GM19328 (cell line): ENCODE data around the gene MAML1.
"Not testable (repeated sequence)": the region's sequence is repeated elsewhere in the genome, so short reads cannot be mapped to it uniquely, and the experiment has no call there.

Experiments used
- ATAC-seq: cut with Tn5 transposase; IDR thresholded peaks from one replicate; pipeline ENCODE4 v1.9.1; 2021; ENCODE audit warnings: mild to moderate bottlenecking, moderate library complexity; ENCODE audit not compliant: unreplicated experiment

MAML1 gene

GRCh38 chr5:179732412-179732917 lies at the start of gene MAML1:
Gene MAML1 (plus strand): TSS chr5:179732822. CDS start chr5:179733113, 291 bp downstream.
- peak; percentile 95 for ATAC-seq

- ATAC-seq, result not testable (repeated sequence)
These were observed 43.4 kb upstream of the MAML1 start for GRCh38 chr5:179689212-179689611.

- ATAC-seq, result no peak
These were observed 38.1 kb upstream of the MAML1 start for GRCh38 chr5:179694561-179694960.

GRCh38 chr5:179696603-179697002 lies 36.0 kb upstream of the MAML1 start:
- no peak for ATAC-seq

GRCh38 chr5:179697108-179697507 lies 35.5 kb upstream of the MAML1 start:
- ATAC-seq, result no peak

- ATAC-seq, result not testable (repeated sequence)
These were observed 35.1 kb upstream of the MAML1 start for GRCh38 chr5:179697543-179697942.

GRCh38 chr5:179697993-179698934 lies 34.4 kb upstream of the MAML1 start:
- ATAC-seq, result peak; percentile 89

GRCh38 chr5:179698935-179699615 lies 33.5 kb upstream of the MAML1 start, which contains the start of gene CANX:
Gene CANX (plus strand): TSS chr5:179698967. CDS start chr5:179705682, 6,715 bp downstream.
- ATAC-seq, result no peak

- ATAC-seq, result no peak
These were observed 32.9 kb upstream of the MAML1 start for GRCh38 chr5:179699616-179700237.

GRCh38 chr5:179700401-179700918 lies 32.2 kb upstream of the MAML1 start:
- no peak for ATAC-seq

GRCh38 chr5:179716286-179716685 lies 16.3 kb upstream of the MAML1 start:
- ATAC-seq, result no peak

GRCh38 chr5:179720222-179720621 lies 12.4 kb upstream of the MAML1 start:
- no peak for ATAC-seq

- no peak for ATAC-seq
These were observed 8.5 kb upstream of the MAML1 start for GRCh38 chr5:179724163-179724562.

GRCh38 chr5:179727106-179727505 lies 5.5 kb upstream of the MAML1 start:
- no peak for ATAC-seq

GRCh38 chr5:179729303-179729702 lies 3.3 kb upstream of the MAML1 start:
- no peak for ATAC-seq

- ATAC-seq, result no peak
These were observed 2.9 kb upstream of the MAML1 start for GRCh38 chr5:179729727-179730126.

GRCh38 chr5:179730356-179730755 lies 2.3 kb upstream of the MAML1 start:
- no peak for ATAC-seq

GRCh38 chr5:179730852-179731251 lies 1.8 kb upstream of the MAML1 start:
- no peak for ATAC-seq

- ATAC-seq, result peak; percentile 5
These were observed 721 bp upstream of the MAML1 start for GRCh38 chr5:179731791-179732411.
